ENCODE data around the gene KMT2E. TPM values are rescaled to one million over a fixed set of nuclear protein-coding genes. Genes with fewer than 3 reads are reported as not detected.

The KMT2E gene
- total and polyA plus RNA-seq, 2 donors (not counting 3 experiments of a cell fraction or from before 2014, with no cell fraction given) = 19.0 to 74.8 TPM

DNA sequence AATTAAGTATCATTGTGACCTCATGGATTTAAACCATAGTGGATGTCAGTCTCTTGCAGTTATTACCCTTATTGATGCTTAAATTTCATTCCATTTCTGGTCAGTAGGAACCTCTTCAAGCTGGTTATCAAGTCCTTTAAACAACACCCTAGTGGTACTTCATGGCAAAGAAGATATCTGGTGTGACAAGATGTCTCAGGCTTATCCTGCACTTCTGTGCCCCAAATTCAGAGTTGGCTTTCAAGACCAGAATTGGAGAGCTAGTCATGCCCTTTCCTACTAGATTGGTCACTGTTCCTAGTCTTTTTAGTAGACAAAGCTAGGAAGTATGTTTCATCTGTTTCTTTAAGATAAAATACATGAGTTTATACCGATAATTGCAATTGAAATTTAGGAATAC is 54.9 kb downstream of the KMT2E start:
- Histone ChIP-seq H3K4me2 (ENCODE audit: insufficient read depth, low read length) (no peak overlapping the region), H3K9ac (replicated peaks; ENCODE audit: extremely low read depth, insufficient read depth, low read length) (no peak overlapping the region), H3K36me3 (ENCODE audit: control insufficient read depth in 2 of 2, extremely low read depth in 1 of 2, insufficient read depth in 2 of 2, low read length in 2 of 2) (peaks cover 9 to 23% of the 10 kb centered on the region in 2 experiments), H3K27me3 (ENCODE audit: control insufficient read depth in 2 of 2, insufficient read depth in 2 of 2, low read length in 2 of 2) (no peaks in the 10 kb centered on the region), H3K9me3 (replicated peaks; ENCODE audit: control insufficient read depth, insufficient read depth, low read length) (no peaks in the 10 kb centered on the region), H2AFZ (ENCODE audit: low read depth, low read length) (no peak overlapping the region), H3K4me1 (ENCODE audit: control insufficient read depth, extremely low read depth, insufficient read depth, low read length) (no peaks in the 10 kb centered on the region), H3K9me1 (replicated peaks; ENCODE audit: control insufficient read depth, extremely low read depth, insufficient read depth, low read length) (no peaks in the 10 kb centered on the region), H4K20me1 (replicated peaks; ENCODE audit: control insufficient read depth, extremely low read depth, insufficient read depth, low read length) (no peaks in the 10 kb centered on the region), H3K79me2 (ENCODE audit: control insufficient read depth, insufficient read depth, low read length) (peaks cover 30% of the 10 kb centered on the region), H3K27ac (ENCODE audit: insufficient read depth, low read depth, low read length) (no peak overlapping the region), H3K4me3 (replicated peaks in 1 of 3; ENCODE audit: insufficient read depth in 1 of 3, low read depth in 1 of 3, low read length in 3 of 3) (no peak overlapping the region)
- CTCF ChIA-PET = interaction anchor here (1.0 to 1.7 kb wide), 5 partner anchors 12 to 52 kb away, joined by 3 to 6 read pairs (median 4); no protein-coding TSS in a partner anchor
- TF ChIP-seq, protein P1, sequence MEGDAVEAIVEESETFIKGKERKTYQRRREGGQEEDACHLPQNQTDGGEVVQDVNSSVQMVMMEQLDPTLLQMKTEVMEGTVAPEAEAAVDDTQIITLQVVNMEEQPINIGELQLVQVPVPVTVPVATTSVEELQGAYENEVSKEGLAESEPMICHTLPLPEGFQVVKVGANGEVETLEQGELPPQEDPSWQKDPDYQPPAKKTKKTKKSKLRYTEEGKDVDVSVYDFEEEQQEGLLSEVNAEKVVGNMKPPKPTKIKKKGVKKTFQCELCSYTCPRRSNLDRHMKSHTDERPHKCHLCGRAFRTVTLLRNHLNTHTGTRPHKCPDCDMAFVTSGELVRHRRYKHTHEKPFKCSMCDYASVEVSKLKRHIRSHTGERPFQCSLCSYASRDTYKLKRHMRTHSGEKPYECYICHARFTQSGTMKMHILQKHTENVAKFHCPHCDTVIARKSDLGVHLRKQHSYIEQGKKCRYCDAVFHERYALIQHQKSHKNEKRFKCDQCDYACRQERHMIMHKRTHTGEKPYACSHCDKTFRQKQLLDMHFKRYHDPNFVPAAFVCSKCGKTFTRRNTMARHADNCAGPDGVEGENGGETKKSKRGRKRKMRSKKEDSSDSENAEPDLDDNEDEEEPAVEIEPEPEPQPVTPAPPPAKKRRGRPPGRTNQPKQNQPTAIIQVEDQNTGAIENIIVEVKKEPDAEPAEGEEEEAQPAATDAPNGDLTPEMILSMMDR (IDR thresholded peaks at IDR 0.05; ENCODE audit: extremely low read depth in 1 of 2, insufficient read depth in 1 of 2, low read depth in 1 of 2, low read length in 2 of 2) = no peak
- TF ChIP-seq JUN (IDR thresholded peaks at IDR 0.05; ENCODE audit: borderline replicate concordance, insufficient read depth, insufficient read length, low read depth) (no peak), GATA2 (IDR thresholded peaks at IDR 0.05; ENCODE audit: insufficient read depth, insufficient read length, low read depth, low read length) (no peak), EZH2 (IDR thresholded peaks at IDR 0.05; ENCODE audit: borderline replicate concordance, low read depth, low read length, severe bottlenecking) (no peak), FOS (IDR thresholded peaks at IDR 0.05; ENCODE audit: borderline replicate concordance, insufficient read depth, low read length) (no peak), MYC (IDR thresholded peaks at IDR 0.05; ENCODE audit: low read depth, low read length) (no peak), POLR2AphosphoS5 (IDR thresholded peaks at IDR 0.05; ENCODE audit: insufficient read depth, low read depth, low read length) (no peak), MAX (IDR thresholded peaks at IDR 0.05; ENCODE audit: insufficient read depth, insufficient read length) (no peak), POLR2A (IDR thresholded peaks at IDR 0.05; ENCODE audit: low read depth, low read length) (no peak)
- POLR2A ChIA-PET = no interaction called here
- intact Hi-C loops (cut with micrococcal nuclease) (no loop called here), dilution Hi-C loops (cut with MboI; ENCODE audit: extremely low pct_ligation_motif_present, low sequenced_read_pairs) (no loop called here)
- no TSS peak for BruUV-seq (replicated peaks)
- FAIRE-seq (no peak), DNase-seq (ENCODE audit: low read depth, low spot score) (no peak)

All from endothelial cell of umbilical vein (primary cell).